H9 (cell line): ENCODE measurements around the gene NYAP1. TPM values are rescaled to one million over a fixed set of nuclear protein-coding genes. Genes with fewer than 3 reads are reported as not detected.

Experiments used
- DNase-seq: peaks from one replicate; pipeline ENCODE4 v3.0.0-alpha.2; 2017
- H2AFZ ChIP-seq: one replicate; pipeline ENCODE4 v1.6.1; 2013; ENCODE audit warnings: mild to moderate bottlenecking, low read length, control low read depth, moderate library complexity
- H2AK5ac ChIP-seq: 2 replicates; pipeline ENCODE4 v1.6.1; 2013; ENCODE audit warnings: low read length, control low read depth, mixed read lengths; ENCODE audit not compliant: insufficient read length
- H2BK120ac ChIP-seq: one replicate; pipeline ENCODE4 v1.6.1; 2013; ENCODE audit warnings: low read depth, mild to moderate bottlenecking, low read length, control low read depth, inconsistent platforms; ENCODE audit not compliant: poor library complexity, severe bottlenecking
- H2BK12ac ChIP-seq: 2 replicates; pipeline ENCODE4 v1.6.1; 2013; ENCODE audit warnings: low read length, control low read depth, mixed read lengths, low read depth; ENCODE audit not compliant: insufficient read length
- H2BK15ac ChIP-seq: 2 replicates; pipeline ENCODE4 v1.6.1; 2013; ENCODE audit warnings: low read depth, low read length, control low read depth
- H2BK20ac ChIP-seq: one replicate; pipeline ENCODE4 v1.6.1; 2013; ENCODE audit warnings: low read depth, mild to moderate bottlenecking, low read length, control low read depth, inconsistent platforms; ENCODE audit not compliant: poor library complexity, severe bottlenecking
- H2BK5ac ChIP-seq: 2 replicates; pipeline ENCODE4 v1.6.1; 2013; ENCODE audit warnings: low read length, control low read depth, mixed read lengths; ENCODE audit not compliant: insufficient read length
- H3K14ac ChIP-seq: 2 replicates; pipeline ENCODE4 v1.6.1; 2013; ENCODE audit warnings: low read length, control low read depth; ENCODE audit not compliant: insufficient read depth
- H3K18ac ChIP-seq: 2 replicates; pipeline ENCODE4 v1.6.1; 2013; ENCODE audit warnings: low read depth, mild to moderate bottlenecking, mixed read lengths, low read length, control low read depth; ENCODE audit not compliant: insufficient read length
- H3K23ac ChIP-seq: 2 replicates; pipeline ENCODE4 v1.6.1; 2013; ENCODE audit warnings: low read length, control low read depth, mixed read lengths, low read depth; ENCODE audit not compliant: insufficient read length
- H3K23me2 ChIP-seq: 2 replicates; pipeline ENCODE4 v1.6.1; 2013; ENCODE audit warnings: low read depth, mild to moderate bottlenecking, mixed read lengths, low read length, control low read depth; ENCODE audit not compliant: insufficient read length, poor library complexity, severe bottlenecking
- H3K27ac ChIP-seq: 2 replicates; pipeline ENCODE4 v1.5.1; 2013; ENCODE audit warnings: low read length, control low read depth, mixed read lengths, low read depth; ENCODE audit not compliant: insufficient read length
- H3K27me3 ChIP-seq: 2 replicates; pipeline ENCODE4 v1.6.1; 2013; ENCODE audit warnings: low read length, control low read depth, inconsistent platforms; ENCODE audit not compliant: insufficient read depth
- H3K4ac ChIP-seq: 2 replicates; pipeline ENCODE4 v1.6.1; 2013; ENCODE audit warnings: low read depth, mild to moderate bottlenecking, control low read depth, inconsistent platforms, low read length, moderate library complexity
- H3K4me1 ChIP-seq: 2 replicates; pipeline ENCODE4 v1.6.1; 2013; ENCODE audit warnings: low read length, control low read depth, inconsistent platforms; ENCODE audit not compliant: insufficient read depth
- H3K4me2 ChIP-seq: 2 replicates; pipeline ENCODE4 v1.6.1; 2013; ENCODE audit warnings: low read length, control low read depth, mixed read lengths; ENCODE audit not compliant: insufficient read length, insufficient read depth
- H3K56ac ChIP-seq: 2 replicates; pipeline ENCODE4 v1.6.1; 2013; ENCODE audit warnings: low read depth, mild to moderate bottlenecking, mixed read lengths, low read length, control low read depth; ENCODE audit not compliant: insufficient read length
- H3K79me1 ChIP-seq: 2 replicates; pipeline ENCODE4 v1.6.1; 2013; ENCODE audit warnings: low read depth, mild to moderate bottlenecking, moderate library complexity, low read length, control low read depth, inconsistent platforms; ENCODE audit not compliant: insufficient read depth, poor library complexity, severe bottlenecking
- H3K79me2 ChIP-seq: 2 replicates; pipeline ENCODE4 v1.6.1; 2013; ENCODE audit warnings: low read length, control low read depth, inconsistent platforms; ENCODE audit not compliant: insufficient read depth
- H3K9ac ChIP-seq: 2 replicates; pipeline ENCODE4 v1.6.1; 2013; ENCODE audit warnings: low read length, control low read depth, mixed read lengths; ENCODE audit not compliant: insufficient read length; ENCODE audit errors: extremely low read depth
- H3K9me3 ChIP-seq: one replicate; pipeline ENCODE4 v1.6.1; 2013; ENCODE audit warnings: low read depth, low read length, inconsistent platforms; ENCODE audit not compliant: control insufficient read depth
- H3T11ph ChIP-seq: one replicate; pipeline ENCODE4 v1.6.1; 2013; ENCODE audit warnings: mild to moderate bottlenecking, low read length, control low read depth, inconsistent platforms
- H4K20me1 ChIP-seq: one replicate; pipeline ENCODE4 v1.6.1; 2013; ENCODE audit not compliant: control insufficient read depth, insufficient read length, insufficient read depth
- H4K5ac ChIP-seq: 2 replicates; pipeline ENCODE4 v1.6.1; 2013; ENCODE audit warnings: low read depth, mild to moderate bottlenecking, mixed read lengths, low read length, control low read depth; ENCODE audit not compliant: insufficient read length
- H4K8ac ChIP-seq: replicated peaks from 2 replicates; pipeline ENCODE4 v1.6.1; 2013; ENCODE audit warnings: low read length, control low read depth, mixed read lengths, low read depth; ENCODE audit not compliant: insufficient read length
- H4K91ac ChIP-seq: 2 replicates; pipeline ENCODE4 v1.6.1; 2013; ENCODE audit warnings: low read depth, mild to moderate bottlenecking, moderate library complexity, mixed read lengths, low read length, control low read depth; ENCODE audit not compliant: insufficient read length
- H3K27ac Mint-ChIP-seq, 3 experiments: 2 replicates in 2 of 3; 3 replicates in 1 of 3; pipeline ENCODE4 v1.8.0; 2020 to 2021; ENCODE audit warnings: mixed read lengths in 3 of 3, mild to moderate bottlenecking in 1 of 3, moderate library complexity in 1 of 3
- H3K27me3 Mint-ChIP-seq: 2 replicates; pipeline ENCODE4 v1.8.0; 2021; ENCODE audit warnings: low read depth, mild to moderate bottlenecking, moderate library complexity, mixed read lengths
- H3K36me3 Mint-ChIP-seq, 3 experiments: 2 replicates in 2 of 3; 3 replicates in 1 of 3; pipeline ENCODE4 v1.8.0; 2020 to 2021; ENCODE audit warnings: low read depth in 3 of 3, mixed read lengths in 3 of 3; ENCODE audit not compliant: insufficient read depth in 1 of 3
- H3K4me1 Mint-ChIP-seq, 2 experiments: 2 replicates each; pipeline ENCODE4 v1.8.0; 2020; ENCODE audit warnings: mixed read lengths in 2 of 2
- H3K4me3 Mint-ChIP-seq, 2 experiments: 2 replicates in 1 of 2; 3 replicates in 1 of 2; pipeline ENCODE4 v1.8.0; 2020 to 2021; ENCODE audit warnings: mild to moderate bottlenecking in 2 of 2, mixed read lengths in 2 of 2, moderate library complexity in 1 of 2
- H3K9me3 Mint-ChIP-seq, 2 experiments: 2 replicates in 1 of 2; 3 replicates in 1 of 2; pipeline ENCODE4 v1.8.0; 2020; ENCODE audit warnings: mild to moderate bottlenecking in 2 of 2, mixed read lengths in 2 of 2, moderate library complexity in 1 of 2
- CTCF ChIP-seq: fragments of 200-600 bp; sonication (generic); conservative IDR thresholded peaks from 3 replicates; pipeline ENCODE4 v1.8.0; 2021; ENCODE audit warnings: antibody characterized with exemption, mild to moderate bottlenecking
- WGBS: extraction: QIAGEN DNeasy Blood & Tissue Kit; methylation state at CpG from one replicate; pipeline ENCODE4 v1.1.7; 2013; ENCODE audit warnings: missing lambda C conversion rate, low lambda C conversion rate, mixed read lengths; ENCODE audit not compliant: insufficient read length; ENCODE audit errors: extremely low coverage; 5-methylcytosine and 5-hydroxymethylcytosine counted together
- total RNA-seq: library from RNA; stranded (reverse); gene quantifications from 2 replicates; pipeline ENCODE4 v1.2.1, GENCODE V29; 2021

The NYAP1 gene
- total RNA-seq, 1 experiment from 2014 or later, result 3.2 TPM

GRCh38 chr7:100466653-100467605 lies 16.8 kb upstream of the NYAP1 start:
- Mint-ChIP-seq H3K27me3 (peaks cover 7% of the 10 kb centered on the region), H3K4me1 (peaks cover 10 to 18% of the 10 kb centered on the region in 2 experiments), H3K4me3 (no peak overlapping the region), H3K9me3 (no peaks in the 10 kb centered on the region), H3K27ac (no peak overlapping the region), H3K36me3 (peaks cover 0 to 3% (median 0%) of the 10 kb centered on the region in 3 experiments; a peak in 1 of 7 replicates)
- Histone ChIP-seq H3K23me2 (no peaks in the 10 kb centered on the region), H3K4me2 (no peak overlapping the region), H3T11ph (no peak overlapping the region), H3K9me3 (no peaks in the 10 kb centered on the region), H2BK120ac (no peak overlapping the region), H3K56ac (no peak overlapping the region), H3K4ac (no peak overlapping the region), H2BK5ac (no peak overlapping the region), H2BK15ac (no peak overlapping the region), H4K5ac (no peak overlapping the region), H3K4me1 (no peaks in the 10 kb centered on the region), H3K79me2 (no peaks in the 10 kb centered on the region), H3K23ac (no peak overlapping the region), H3K27ac (no peak overlapping the region), H3K14ac (no peak overlapping the region), H2AK5ac (no peak overlapping the region), H3K27me3 (no peaks in the 10 kb centered on the region), H4K8ac (no peak overlapping the region), H4K20me1 (peaks cover 4% of the 10 kb centered on the region), H2AFZ (no peak overlapping the region), H2BK12ac (no peak overlapping the region), H4K91ac (no peak overlapping the region), H2BK20ac (no peak overlapping the region), H3K79me1 (no peaks in the 10 kb centered on the region), H3K18ac (no peak overlapping the region), H3K9ac (no peak overlapping the region)
- peak; percentile 24 for DNase-seq
- TF ChIP-seq CTCF, result no peak
- WGBS, result no CpG with 5 or more reads among the region's 32 CpGs
